SK-N-SH (cell line): ENCODE results near the gene KIF9.
"Not testable (repeated sequence)": the region's sequence is repeated elsewhere in the genome, so short reads cannot be mapped to it uniquely, and the experiment has no call there.

Experiments
- CTCF ChIP-seq: fragments of 200-600 bp; sonication (generic); IDR thresholded peaks from 2 replicates; pipeline ENCODE4 v1.6.1; 2017; ENCODE audit warnings: antibody characterized with exemption, mild to moderate bottlenecking, moderate library complexity
- EP300 ChIP-seq, 2 experiments: IDR thresholded peaks; 2 replicates each; pipeline versions ENCODE4 v1.4.0 to v1.6.1; 2012; ENCODE audit warnings: borderline replicate concordance in 1 of 2, low read depth in 1 of 2, low read length in 1 of 2
- RFX5 ChIP-seq: IDR thresholded peaks from 2 replicates; pipeline ENCODE4 v1.6.1; 2012; ENCODE audit warnings: mild to moderate bottlenecking, improper control_type of control experiment, low read length
- TEAD4 ChIP-seq: IDR thresholded peaks from 2 replicates; pipeline ENCODE4 v1.4.0; 2012; ENCODE audit warnings: mild to moderate bottlenecking, borderline replicate concordance; ENCODE audit not compliant: insufficient read depth

- TF ChIP-seq RFX5; EP300 (IDR thresholded peaks at IDR 0.05; ENCODE audit: borderline replicate concordance in 1 of 2, low read depth in 1 of 2, low read length in 1 of 2); CTCF; TEAD4: not testable (repeated sequence)
Measured at GRCh38 chr3:47251085-47251484, 31.5 kb downstream of the KIF9 start.
